HepG2 (cell line): ENCODE measurements around the gene SLC2A6. TPM values are rescaled to one million over a fixed set of nuclear protein-coding genes. Genes with fewer than 3 reads are reported as not detected.

Experiments
- ATAC-seq: fragments of 200-7000 bp; cut with Tn5 transposase; 3 replicates; pipeline ENCODE4 v1.9.1; 2020; ENCODE audit warnings: mild to moderate bottlenecking, moderate library complexity
- BruUV-seq: library from RNA; stranded (reverse); fragments of 400-500 nt; replicated peaks from 2 replicates; lab custom pipeline; 2021; lab: Mats Ljungman, UMichigan
- CTCF ChIA-PET: fragments of 300-600 bp; formaldehyde crosslinking; extraction: SDS; loops from one replicate; lab custom pipeline; 2021; ENCODE audit warnings: low total read pairs, inconsistent platforms, low intra/inter-chr PET ratio; lab: Yijun Ruan, JAX
- POLR2A ChIA-PET: fragments of 350-600 bp; sonication (Branson Sonifier 250); formaldehyde crosslinking; loops from one replicate; lab custom pipeline; 2020; ENCODE audit warnings: antibody characterized with exemption, inconsistent platforms; lab: Yijun Ruan, JAX
- DNase-seq: peaks from one replicate; pipeline ENCODE4 v3.0.0-alpha.2; 2015; ENCODE audit warnings: low spot score
- FAIRE-seq: peaks from 3 replicates; lab custom pipeline; 2011; peaks lifted over from hg19 to GRCh38; lab: Jason Lieb, UNC
- H2AFZ ChIP-seq: one replicate; pipeline ENCODE4 v1.6.1; 2011; ENCODE audit warnings: low read length, inconsistent platforms
- H3K27ac ChIP-seq: fragments of 300-600 bp; 3 replicates; pipeline ENCODE4 v1.8.0; 2011; ENCODE audit warnings: mixed run types, mild to moderate bottlenecking, mixed read lengths, low read length, inconsistent platforms; ENCODE audit not compliant: insufficient read depth; ENCODE audit errors: extremely low read length
- H3K27me3 ChIP-seq, 2 experiments: fragments of 200-600 bp in 1 of 2; 2 replicates in 1 of 2; 3 replicates in 1 of 2; pipeline versions ENCODE4 v1.6.0 to v1.8.0; 2011; ENCODE audit warnings: low read length in 2 of 2, mild to moderate bottlenecking in 2 of 2, moderate library complexity in 2 of 2, inconsistent platforms in 1 of 2; ENCODE audit not compliant: insufficient read depth in 2 of 2, control insufficient read depth in 1 of 2
- H3K36me3 ChIP-seq, 2 experiments: fragments of 200-600 bp in 1 of 2; replicated peaks in 1 of 2; 2 replicates in 1 of 2; 3 replicates in 1 of 2; pipeline versions ENCODE4 v1.5.1 to v1.8.0; 2011; ENCODE audit warnings: low read length in 2 of 2, inconsistent platforms in 1 of 2; ENCODE audit not compliant: insufficient read depth in 2 of 2, control insufficient read depth in 1 of 2
- H3K4me1 ChIP-seq: 2 replicates; pipeline ENCODE4 v1.5.1; 2012; ENCODE audit warnings: low read length, inconsistent platforms; ENCODE audit not compliant: insufficient read depth
- H3K4me2 ChIP-seq: 2 replicates; pipeline ENCODE4 v1.6.0; 2011; ENCODE audit warnings: low read depth, low read length, inconsistent platforms
- H3K4me3 ChIP-seq, 3 experiments: fragments of 200-600 bp in 1 of 3; sonication (generic), shearing (Covaris generic) in 1 of 3; replicated peaks in 1 of 3; 2 replicates each; pipeline ENCODE4 v1.5.1; 2011 to 2016; ENCODE audit warnings: low read length in 3 of 3, inconsistent platforms in 2 of 3, low read depth in 2 of 3, mild to moderate bottlenecking in 2 of 3, control low read depth in 1 of 3, mixed read lengths in 1 of 3; ENCODE audit not compliant: insufficient read depth in 1 of 3
- H3K79me2 ChIP-seq: one replicate; pipeline ENCODE4 v1.6.1; 2011; ENCODE audit warnings: low read length, inconsistent platforms; ENCODE audit not compliant: insufficient read depth
- H3K9ac ChIP-seq: 2 replicates; pipeline ENCODE4 v1.6.0; 2011; ENCODE audit warnings: mild to moderate bottlenecking, low read depth, low read length, inconsistent platforms; ENCODE audit not compliant: insufficient read depth
- H3K9me3 ChIP-seq: 2 replicates; pipeline ENCODE4 v1.5.1; 2012; ENCODE audit warnings: mild to moderate bottlenecking, low read length
- H4K20me1 ChIP-seq: 2 replicates; pipeline ENCODE4 v1.6.0; 2011; ENCODE audit warnings: inconsistent platforms, mild to moderate bottlenecking, low read length, moderate library complexity; ENCODE audit not compliant: insufficient read depth
- BCL6 ChIP-seq: IDR thresholded peaks from 2 replicates; pipeline ENCODE4 v1.6.1; 2016; ENCODE audit warnings: missing genetic modification reagents, missing compliant biosample characterization
- FIP1L1 ChIP-seq: fragments of 200-400 bp; formaldehyde crosslinking; IDR thresholded peaks from 2 replicates; pipeline ENCODE4 v1.6.1; 2018; ENCODE audit warnings: low read depth, mild to moderate bottlenecking, low read length, moderate library complexity, borderline replicate concordance; ENCODE audit not compliant: insufficient read depth
- GFI1 ChIP-seq: sonication (generic); formaldehyde crosslinking; IDR thresholded peaks from 2 replicates; pipeline ENCODE4 v1.5.0; 2020; ENCODE audit warnings: missing genetic modification reagents, mild to moderate bottlenecking, borderline replicate concordance
- HNRNPLL ChIP-seq: fragments of 200-400 bp; formaldehyde crosslinking; IDR thresholded peaks from 2 replicates; pipeline ENCODE4 v1.6.1; 2017; ENCODE audit warnings: mild to moderate bottlenecking, low read depth, low read length; ENCODE audit not compliant: poor library complexity, severe bottlenecking
- LCORL ChIP-seq, 2 experiments: fragments of 450-650 bp in 1 of 2; sonication (generic) in 1 of 2; formaldehyde crosslinking in 1 of 2; IDR thresholded peaks; 2 replicates each; pipeline versions ENCODE4 v1.5.0 to v1.6.1; 2017 to 2020; ENCODE audit warnings: antibody characterized with exemption in 1 of 2, missing genetic modification reagents in 1 of 2
- RARA ChIP-seq: IDR thresholded peaks from 2 replicates; pipeline ENCODE4 v1.6.1; 2016; ENCODE audit warnings: missing genetic modification reagents, missing compliant biosample characterization
- RXRA ChIP-seq: sonication (generic); formaldehyde crosslinking; IDR thresholded peaks from 2 replicates; pipeline ENCODE4 v1.5.1; 2020; ENCODE audit warnings: missing genetic modification reagents
- ZNF234 ChIP-seq: sonication (generic); formaldehyde crosslinking; conservative IDR thresholded peaks from 2 replicates; pipeline ENCODE4 v1.5.1; 2020; ENCODE audit warnings: mild to moderate bottlenecking, missing genetic modification reagents
- ZNF30 ChIP-seq: sonication (generic); formaldehyde crosslinking; IDR thresholded peaks from 2 replicates; pipeline ENCODE4 v1.5.0; 2020; ENCODE audit warnings: mild to moderate bottlenecking, missing genetic modification reagents
- ZNF337 ChIP-seq: sonication (generic); formaldehyde crosslinking; IDR thresholded peaks from 2 replicates; pipeline ENCODE4 v1.5.1; 2020; ENCODE audit warnings: missing genetic modification reagents, low read depth, mild to moderate bottlenecking, borderline replicate concordance
- ZNF746 ChIP-seq: sonication (generic); formaldehyde crosslinking; IDR thresholded peaks from 2 replicates; pipeline ENCODE4 v1.8.0; 2022; ENCODE audit warnings: mild to moderate bottlenecking, missing genetic modification reagents
- ZNF839 ChIP-seq: sonication (generic); formaldehyde crosslinking; IDR thresholded peaks from 2 replicates; pipeline ENCODE4 v1.4.0; 2020; ENCODE audit warnings: missing genetic modification reagents, mild to moderate bottlenecking, borderline replicate concordance
- WGBS: methylation state at CpG from one replicate; pipeline ENCODE4 v1.1.6; 2017; ENCODE audit warnings: low lambda C conversion rate; 5-methylcytosine and 5-hydroxymethylcytosine counted together
- in situ Hi-C: cut with HindIII; loops from 2 replicates; pipeline ENCODE4 v1.10.0; 2017; ENCODE audit warnings: low pct_unique_long_range_greater_than_20kb; ENCODE audit not compliant: extremely low pct_ligation_motif_present
- intact Hi-C: fragments of 100-400 bp; cut with micrococcal nuclease; formaldehyde crosslinking; loops from one replicate; pipeline ENCODE4 v1.10.0; 2022; ENCODE audit not compliant: unreplicated experiment
- polyA plus RNA-seq, 8 experiments: library from polyadenylated mRNA; depleted of rRNA in 3 of 8; stranded (reverse) in 7 of 8; unstranded in 1 of 8; fragments of >200 nt; fragmentation: Illumina TruSeq in 4 of 8; extraction: Trizol in 4 of 8; gene quantifications; 2 replicates each; pipeline versions ENCODE4 v1.2.1 to v1.2.3, GENCODE V29; 2011 to 2016; ENCODE audit warnings: low read depth in 4 of 8, missing spikeins in 1 of 8, mixed read lengths in 1 of 8; ENCODE audit not compliant: insufficient read depth in 1 of 8
- total RNA-seq, 5 experiments: library from RNA; depleted of rRNA; stranded (reverse); fragments of >200 nt; fragmentation: Illumina TruSeq; extraction: Trizol; gene quantifications; 2 replicates each; pipeline ENCODE4 v1.2.3, GENCODE V29; 2016; ENCODE audit warnings: low read depth in 1 of 5
- TF ChIP-seq, protein P1 (sequence below): sonication (generic); formaldehyde crosslinking; IDR thresholded peaks from 2 replicates; pipeline ENCODE4 v1.5.0; 2020; ENCODE audit warnings: missing genetic modification reagents
- TF ChIP-seq, protein P2 (sequence below): sonication (generic); formaldehyde crosslinking; IDR thresholded peaks from 2 replicates; pipeline ENCODE4 v1.5.0; 2020; ENCODE audit warnings: missing genetic modification reagents, mild to moderate bottlenecking, borderline replicate concordance
- TF ChIP-seq, protein P3 (sequence below): sonication (generic); formaldehyde crosslinking; IDR thresholded peaks from 2 replicates; pipeline ENCODE4 v1.8.0; 2022; ENCODE audit warnings: missing genetic modification reagents, mild to moderate bottlenecking, inconsistent platforms, borderline replicate concordance
- TF ChIP-seq, protein P4 (sequence below): sonication (generic); formaldehyde crosslinking; IDR thresholded peaks from 2 replicates; pipeline ENCODE4 v1.4.0; 2020; ENCODE audit warnings: missing genetic modification reagents, mild to moderate bottlenecking, borderline replicate concordance

SLC2A6 gene
- total and polyA plus RNA-seq, 2 of the 13 experiments (the other 11 are each of a cell fraction or from before 2014, with no cell fraction given): 4.1 to 15.0 TPM

- no peak for FAIRE-seq
- Histone ChIP-seq H3K9ac (no peak overlapping the region), H3K79me2 (no peaks in the 10 kb centered on the region), H3K36me3 (no peaks in the 10 kb centered on the region), H3K4me1 (peaks cover 78% of the 10 kb centered on the region), H3K9me3 (no peaks in the 10 kb centered on the region), H2AFZ (no peak overlapping the region), H3K4me2 (no peak overlapping the region; the same call in 1 of the 2 replicates), H3K27ac (no peak overlapping the region), H3K27me3 (peaks cover 15 to 65% of the 10 kb centered on the region in 2 experiments), H4K20me1 (no peaks in the 10 kb centered on the region), H3K4me3 (no peak overlapping the region)
- DNase-seq: peak; percentile 16
- BruUV-seq: no TSS peak
- POLR2A ChIA-PET: interaction anchor here (1.3 kb wide), 1 partner anchor 147 kb away, joined by 3 read pairs; the partner anchor contains the start of genes MED22 and RPL7A
- intact Hi-C loops: no loop called here
- WGBS: 0% methylated on average over 3 of the region's 24 CpGs
- ATAC-seq: no peak
- CTCF ChIA-PET: no interaction called here
- in situ Hi-C loops: no loop called here
- TF ChIP-seq ZNF839: no peak
- TF ChIP-seq HNRNPLL: no peak
- no peak for TF ChIP-seq ZNF30 (CRISPR knock-in tag)
- TF ChIP-seq LCORL (IDR thresholded peaks at IDR 0.05): no peak
- no peak for TF ChIP-seq LCORL (CRISPR knock-in tag; IDR thresholded peaks at IDR 0.05)
- TF ChIP-seq BCL6 (CRISPR knock-in tag): peak; percentile 22; the same call in 1 of the 2 replicates
- no peak for TF ChIP-seq ZNF337 (CRISPR knock-in tag)
- peak; percentile 84 for TF ChIP-seq RARA (CRISPR knock-in tag)
- TF ChIP-seq, protein P1, sequence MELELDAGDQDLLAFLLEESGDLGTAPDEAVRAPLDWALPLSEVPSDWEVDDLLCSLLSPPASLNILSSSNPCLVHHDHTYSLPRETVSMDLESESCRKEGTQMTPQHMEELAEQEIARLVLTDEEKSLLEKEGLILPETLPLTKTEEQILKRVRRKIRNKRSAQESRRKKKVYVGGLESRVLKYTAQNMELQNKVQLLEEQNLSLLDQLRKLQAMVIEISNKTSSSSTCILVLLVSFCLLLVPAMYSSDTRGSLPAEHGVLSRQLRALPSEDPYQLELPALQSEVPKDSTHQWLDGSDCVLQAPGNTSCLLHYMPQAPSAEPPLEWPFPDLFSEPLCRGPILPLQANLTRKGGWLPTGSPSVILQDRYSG (CRISPR knock-in tag): no peak
- TF ChIP-seq ZNF234 (CRISPR knock-in tag): no peak
- TF ChIP-seq FIP1L1: no peak
- TF ChIP-seq, protein P2, sequence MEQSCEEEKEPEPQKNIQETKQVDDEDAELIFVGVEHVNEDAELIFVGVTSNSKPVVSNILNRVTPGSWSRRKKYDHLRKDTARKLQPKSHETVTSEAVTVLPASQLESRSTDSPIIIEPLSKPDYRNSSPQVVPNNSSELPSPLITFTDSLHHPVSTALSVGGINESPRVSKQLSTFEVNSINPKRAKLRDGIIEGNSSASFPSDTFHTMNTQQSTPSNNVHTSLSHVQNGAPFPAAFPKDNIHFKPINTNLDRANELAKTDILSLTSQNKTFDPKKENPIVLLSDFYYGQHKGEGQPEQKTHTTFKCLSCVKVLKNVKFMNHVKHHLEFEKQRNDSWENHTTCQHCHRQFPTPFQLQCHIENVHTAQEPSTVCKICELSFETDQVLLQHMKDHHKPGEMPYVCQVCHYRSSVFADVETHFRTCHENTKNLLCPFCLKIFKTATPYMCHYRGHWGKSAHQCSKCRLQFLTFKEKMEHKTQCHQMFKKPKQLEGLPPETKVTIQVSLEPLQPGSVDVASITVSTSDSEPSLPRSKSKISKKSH (CRISPR knock-in tag): no peak
- TF ChIP-seq, protein P3, sequence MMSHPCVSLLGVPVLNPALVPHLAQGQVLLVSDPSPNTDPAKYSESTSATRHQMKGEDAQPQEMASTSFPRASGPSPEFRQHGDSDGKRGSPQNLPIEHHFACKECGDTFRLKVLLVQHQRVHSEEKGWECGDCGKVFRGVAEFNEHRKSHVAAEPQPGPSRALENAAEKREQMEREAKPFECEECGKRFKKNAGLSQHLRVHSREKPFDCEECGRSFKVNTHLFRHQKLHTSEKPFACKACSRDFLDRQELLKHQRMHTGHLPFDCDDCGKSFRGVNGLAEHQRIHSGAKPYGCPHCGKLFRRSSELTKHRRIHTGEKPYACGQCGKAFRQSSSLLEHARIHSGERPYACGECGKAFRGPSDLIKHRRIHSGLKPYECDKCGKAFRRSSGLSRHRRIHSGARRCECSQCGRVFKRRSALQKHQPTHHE: no peak
- no peak for TF ChIP-seq ZNF746 (CRISPR knock-in tag)
- no peak for TF ChIP-seq GFI1 (CRISPR knock-in tag)
- TF ChIP-seq, protein P4, sequence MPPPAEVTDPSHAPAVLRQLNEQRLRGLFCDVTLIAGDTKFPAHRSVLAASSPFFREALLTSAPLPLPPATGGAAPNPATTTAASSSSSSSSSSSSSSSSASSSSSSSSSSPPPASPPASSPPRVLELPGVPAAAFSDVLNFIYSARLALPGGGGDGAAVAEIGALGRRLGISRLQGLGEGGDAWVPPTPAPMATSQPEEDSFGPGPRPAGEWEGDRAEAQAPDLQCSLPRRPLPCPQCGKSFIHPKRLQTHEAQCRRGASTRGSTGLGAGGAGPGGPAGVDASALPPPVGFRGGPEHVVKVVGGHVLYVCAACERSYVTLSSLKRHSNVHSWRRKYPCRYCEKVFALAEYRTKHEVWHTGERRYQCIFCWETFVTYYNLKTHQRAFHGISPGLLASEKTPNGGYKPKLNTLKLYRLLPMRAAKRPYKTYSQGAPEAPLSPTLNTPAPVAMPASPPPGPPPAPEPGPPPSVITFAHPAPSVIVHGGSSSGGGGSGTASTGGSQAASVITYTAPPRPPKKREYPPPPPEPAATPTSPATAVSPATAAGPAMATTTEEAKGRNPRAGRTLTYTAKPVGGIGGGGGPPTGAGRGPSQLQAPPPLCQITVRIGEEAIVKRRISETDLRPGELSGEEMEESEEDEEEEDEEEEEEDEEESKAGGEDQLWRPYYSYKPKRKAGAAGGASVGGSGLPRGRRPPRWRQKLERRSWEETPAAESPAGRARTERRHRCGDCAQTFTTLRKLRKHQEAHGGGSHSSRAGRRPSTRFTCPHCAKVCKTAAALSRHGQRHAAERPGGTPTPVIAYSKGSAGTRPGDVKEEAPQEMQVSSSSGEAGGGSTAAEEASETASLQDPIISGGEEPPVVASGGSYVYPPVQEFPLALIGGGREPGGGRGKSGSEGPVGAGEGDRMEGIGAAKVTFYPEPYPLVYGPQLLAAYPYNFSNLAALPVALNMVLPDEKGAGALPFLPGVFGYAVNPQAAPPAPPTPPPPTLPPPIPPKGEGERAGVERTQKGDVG (CRISPR knock-in tag): no peak
- TF ChIP-seq RXRA (CRISPR knock-in tag): peak; percentile 50; the same call in 1 of the 2 replicates
Observed at GRCh38 chr9:133494636-133495326, 15.9 kb upstream of the SLC2A6 start.
